NT2/D1 (cell line): ENCODE data around the gene ITPKA.

ENCODE experiments used
- SUZ12 ChIP-seq: IDR thresholded peaks from 2 replicates; pipeline ENCODE4 v1.6.1; 2011; ENCODE audit not compliant: insufficient read length, insufficient read depth; ENCODE audit errors: extremely low read depth
- YY1 ChIP-seq: IDR thresholded peaks from 2 replicates; pipeline ENCODE4 v1.6.1; 2011; ENCODE audit not compliant: insufficient read length, insufficient read depth

- TF ChIP-seq YY1, result no peak
- TF ChIP-seq SUZ12, result no peak
Measured at GRCh38 chr15:41489641-41490040, 4.0 kb upstream of the ITPKA start.
